Measurements from ENCODE around the gene THSD7A.
A peak's percentile ranks its signal among the peaks of the same experiment; 100 is the strongest.

THSD7A gene

GRCh38 chr7:11706666-11707605, 125.1 kb downstream of the THSD7A start:
- peak; percentile 65 for DNase-seq (ENCODE audit: low read depth)

- no peak for DNase-seq (ENCODE audit: low read depth)
Measured at GRCh38 chr7:11703829-11704228, 128.2 kb downstream of the THSD7A start.

- no peak for DNase-seq (ENCODE audit: low read depth)
Measured at GRCh38 chr7:11702938-11703337, 129.1 kb downstream of the THSD7A start.

- DNase-seq (ENCODE audit: low read depth) = no peak
Measured at GRCh38 chr7:11701829-11702560, 130.0 kb downstream of the THSD7A start.

GRCh38 chr7:11699666-11700065, 132.3 kb downstream of the THSD7A start:
- no peak for DNase-seq (ENCODE audit: low read depth)

GRCh38 chr7:11698384-11698871, 133.6 kb downstream of the THSD7A start:
- no peak for DNase-seq (ENCODE audit: low read depth)

GRCh38 chr7:11690395-11690794, 141.6 kb downstream of the THSD7A start:
- no peak for DNase-seq (ENCODE audit: low read depth)

- no peak for DNase-seq (ENCODE audit: low read depth)
Measured at GRCh38 chr7:11689096-11689495, 142.9 kb downstream of the THSD7A start.

GRCh38 chr7:11681461-11681860, 150.5 kb downstream of the THSD7A start:
- no peak for DNase-seq (ENCODE audit: low read depth)

GRCh38 chr7:11675163-11675562, 156.8 kb downstream of the THSD7A start:
- DNase-seq (ENCODE audit: low read depth) = no peak

GRCh38 chr7:11668727-11669126, 163.3 kb downstream of the THSD7A start:
- no peak for DNase-seq (ENCODE audit: low read depth)

GRCh38 chr7:11667810-11668185, 164.2 kb downstream of the THSD7A start:
- DNase-seq (ENCODE audit: low read depth) = no peak

- DNase-seq (ENCODE audit: low read depth) = no peak
Measured at GRCh38 chr7:11667071-11667809, 164.8 kb downstream of the THSD7A start.

GRCh38 chr7:11665357-11665756, 166.6 kb downstream of the THSD7A start:
- DNase-seq (ENCODE audit: low read depth) = peak; percentile 6

GRCh38 chr7:11655642-11656041, 176.4 kb downstream of the THSD7A start:
- DNase-seq (ENCODE audit: low read depth) = no peak

GRCh38 chr7:11655163-11655562, 176.8 kb downstream of the THSD7A start:
- DNase-seq (ENCODE audit: low read depth) = no peak

- DNase-seq (ENCODE audit: low read depth) = no peak
Measured at GRCh38 chr7:11650500-11650899, 181.5 kb downstream of the THSD7A start.

- DNase-seq (ENCODE audit: low read depth) = peak; percentile 67
Measured at GRCh38 chr7:11650030-11650429, 182.0 kb downstream of the THSD7A start.

- DNase-seq (ENCODE audit: low read depth) = peak; percentile 89
Measured at GRCh38 chr7:11648980-11649379, 183.0 kb downstream of the THSD7A start.

- DNase-seq (ENCODE audit: low read depth) = peak; percentile 6
Measured at GRCh38 chr7:11648101-11648500, 183.9 kb downstream of the THSD7A start.

- DNase-seq (ENCODE audit: low read depth) = no peak
Measured at GRCh38 chr7:11642841-11643240, 189.2 kb downstream of the THSD7A start.

- no peak for DNase-seq (ENCODE audit: low read depth)
Measured at GRCh38 chr7:11642276-11642675, 189.7 kb downstream of the THSD7A start.
